Measurements from ENCODE around the gene PAWR. TPM values are rescaled to one million over a fixed set of nuclear protein-coding genes. Genes with fewer than 3 reads are reported as not detected.

The PAWR gene
- total and polyA plus RNA-seq, 2 donors from 2014 or later = 30.7 to 69.2 TPM

GRCh38 chr12:79601908-79602307 is 88.9 kb downstream of the PAWR start:
- TF ChIP-seq, protein P1, sequence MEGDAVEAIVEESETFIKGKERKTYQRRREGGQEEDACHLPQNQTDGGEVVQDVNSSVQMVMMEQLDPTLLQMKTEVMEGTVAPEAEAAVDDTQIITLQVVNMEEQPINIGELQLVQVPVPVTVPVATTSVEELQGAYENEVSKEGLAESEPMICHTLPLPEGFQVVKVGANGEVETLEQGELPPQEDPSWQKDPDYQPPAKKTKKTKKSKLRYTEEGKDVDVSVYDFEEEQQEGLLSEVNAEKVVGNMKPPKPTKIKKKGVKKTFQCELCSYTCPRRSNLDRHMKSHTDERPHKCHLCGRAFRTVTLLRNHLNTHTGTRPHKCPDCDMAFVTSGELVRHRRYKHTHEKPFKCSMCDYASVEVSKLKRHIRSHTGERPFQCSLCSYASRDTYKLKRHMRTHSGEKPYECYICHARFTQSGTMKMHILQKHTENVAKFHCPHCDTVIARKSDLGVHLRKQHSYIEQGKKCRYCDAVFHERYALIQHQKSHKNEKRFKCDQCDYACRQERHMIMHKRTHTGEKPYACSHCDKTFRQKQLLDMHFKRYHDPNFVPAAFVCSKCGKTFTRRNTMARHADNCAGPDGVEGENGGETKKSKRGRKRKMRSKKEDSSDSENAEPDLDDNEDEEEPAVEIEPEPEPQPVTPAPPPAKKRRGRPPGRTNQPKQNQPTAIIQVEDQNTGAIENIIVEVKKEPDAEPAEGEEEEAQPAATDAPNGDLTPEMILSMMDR (IDR thresholded peaks at IDR 0.05; ENCODE audit: borderline replicate concordance, extremely low read depth, insufficient read depth) = no peak
- no peaks in the 10 kb centered on the region for H3K4me1 ChIP-seq (ENCODE audit: control insufficient read depth in 2 of 3, insufficient read depth in 2 of 3, low read depth in 1 of 3, low read length in 3 of 3)
- no peak for FAIRE-seq

GRCh38 chr12:79597910-79598309 is 92.9 kb downstream of the PAWR start:
- FAIRE-seq (no peak), DNase-seq (no peak)
- no peak overlapping the region for H3K9ac ChIP-seq (ENCODE audit: low read length in 3 of 3)
- intact Hi-C loops (cut with DNase I) = no loop called here
- no peak overlapping the region for H3K27ac ChIP-seq (ENCODE audit: low read depth in 2 of 2, low read length in 2 of 2)
- H3K9me3 ChIP-seq (ENCODE audit: control insufficient read depth in 2 of 3, insufficient read depth in 1 of 3, low read length in 3 of 3) = no peaks in the 10 kb centered on the region
- no peaks in the 10 kb centered on the region for H3K4me1 ChIP-seq (ENCODE audit: control insufficient read depth in 2 of 3, insufficient read depth in 2 of 3, low read depth in 1 of 3, low read length in 3 of 3)
- H3K4me3 ChIP-seq (ENCODE audit: low read length in 3 of 3) = no peak overlapping the region
- H3K36me3 ChIP-seq (ENCODE audit: control insufficient read depth in 2 of 3, insufficient read depth in 3 of 3, low read length in 3 of 3) = no peaks in the 10 kb centered on the region
- no peaks in the 10 kb centered on the region for H3K27me3 ChIP-seq (ENCODE audit: control insufficient read depth, insufficient read depth, low read length)
- TF ChIP-seq, protein P1 (IDR thresholded peaks at IDR 0.05; ENCODE audit: borderline replicate concordance, extremely low read depth, insufficient read depth) = no peak

More at GRCh38 chr12:79601908-79602307, 88.9 kb downstream of the PAWR start:
- no peaks in the 10 kb centered on the region for H3K9me3 ChIP-seq (ENCODE audit: control insufficient read depth in 2 of 3, insufficient read depth in 1 of 3, low read length in 3 of 3)
- H3K9ac ChIP-seq (ENCODE audit: low read length in 3 of 3) = no peak overlapping the region
- intact Hi-C loops (cut with DNase I) = no loop called here
- no peaks in the 10 kb centered on the region for H3K36me3 ChIP-seq (ENCODE audit: control insufficient read depth in 2 of 3, insufficient read depth in 3 of 3, low read length in 3 of 3)
- H3K4me3 ChIP-seq (ENCODE audit: low read length in 3 of 3) = no peak overlapping the region
- H3K27me3 ChIP-seq (ENCODE audit: control insufficient read depth, insufficient read depth, low read length) = no peaks in the 10 kb centered on the region
- no peak for DNase-seq
- H3K27ac ChIP-seq (ENCODE audit: low read depth in 2 of 2, low read length in 2 of 2) = no peak overlapping the region

- no peak for FAIRE-seq
- TF ChIP-seq, protein P1 (IDR thresholded peaks at IDR 0.05; ENCODE audit: borderline replicate concordance, extremely low read depth, insufficient read depth) = no peak
These were observed 93.9 kb downstream of the PAWR start for GRCh38 chr12:79596719-79597350.

GRCh38 chr12:79595273-79595672 is 95.5 kb downstream of the PAWR start:
- Histone ChIP-seq H3K36me3 (ENCODE audit: control insufficient read depth in 2 of 3, insufficient read depth in 3 of 3, low read length in 3 of 3) (peaks cover 0 to 6% (median 2%) of the 10 kb centered on the region in 3 donors), H3K9me3 (ENCODE audit: control insufficient read depth in 2 of 3, insufficient read depth in 1 of 3, low read length in 3 of 3) (no peaks in the 10 kb centered on the region), H3K27ac (ENCODE audit: low read depth in 2 of 2, low read length in 2 of 2) (no peak overlapping the region), H3K4me3 (ENCODE audit: low read length in 3 of 3) (no peak overlapping the region), H3K4me1 (ENCODE audit: control insufficient read depth in 2 of 3, insufficient read depth in 2 of 3, low read depth in 1 of 3, low read length in 3 of 3) (no peaks in the 10 kb centered on the region), H3K9ac (ENCODE audit: low read length in 3 of 3) (no peak overlapping the region), H3K27me3 (ENCODE audit: control insufficient read depth, insufficient read depth, low read length) (no peaks in the 10 kb centered on the region)
- no peak for FAIRE-seq
- DNase-seq = no peak
- intact Hi-C loops (cut with DNase I) = no loop called here
- TF ChIP-seq, protein P1 (IDR thresholded peaks at IDR 0.05; ENCODE audit: borderline replicate concordance, extremely low read depth, insufficient read depth) = no peak

More at GRCh38 chr12:79596719-79597350, 93.9 kb downstream of the PAWR start:
- Histone ChIP-seq H3K36me3 (ENCODE audit: control insufficient read depth in 2 of 3, insufficient read depth in 3 of 3, low read length in 3 of 3) (peaks cover 0 to 6% (median 2%) of the 10 kb centered on the region in 3 donors), H3K4me1 (ENCODE audit: control insufficient read depth in 2 of 3, insufficient read depth in 2 of 3, low read depth in 1 of 3, low read length in 3 of 3) (no peaks in the 10 kb centered on the region), H3K27me3 (ENCODE audit: control insufficient read depth, insufficient read depth, low read length) (no peaks in the 10 kb centered on the region), H3K9ac (ENCODE audit: low read length in 3 of 3) (no peak overlapping the region), H3K9me3 (ENCODE audit: control insufficient read depth in 2 of 3, insufficient read depth in 1 of 3, low read length in 3 of 3) (no peaks in the 10 kb centered on the region), H3K27ac (ENCODE audit: low read depth in 2 of 2, low read length in 2 of 2) (no peak overlapping the region), H3K4me3 (ENCODE audit: low read length in 3 of 3) (no peak overlapping the region)
- DNase-seq = no peak
- intact Hi-C loops (cut with DNase I) = no loop called here

Data from kidney (tissue), 14 donors.